Liver (tissue), 9 donors: ENCODE measurements around the gene LRRC32. TPM values are rescaled to one million over a fixed set of nuclear protein-coding genes. Genes with fewer than 3 reads are reported as not detected.
"Not testable (repeated sequence)": the region's sequence is repeated elsewhere in the genome, so short reads cannot be mapped to it uniquely, and the experiment has no call there.

ENCODE experiments used
- DNase-seq: peaks from one replicate; pipeline ENCODE4 v3.0.0-alpha.2; 2017; ENCODE audit warnings: low spot score
- H3K27ac ChIP-seq, 2 donors: one replicate each; pipeline ENCODE4 v1.7.0; 2013; ENCODE audit warnings: inconsistent platforms in 2 of 2, low read length in 2 of 2, control low read depth in 1 of 2, low read depth in 1 of 2, mild to moderate bottlenecking in 1 of 2
- H3K27me3 ChIP-seq, 4 donors: one replicate each; pipeline versions ENCODE4 v1.6.1 to v1.7.0; 2013; ENCODE audit warnings: low read length in 3 of 4, inconsistent platforms in 1 of 4, mild to moderate bottlenecking in 1 of 4, moderate library complexity in 1 of 4; ENCODE audit not compliant: control insufficient read depth in 4 of 4, insufficient read depth in 4 of 4
- H3K36me3 ChIP-seq, 4 donors: one replicate each; pipeline versions ENCODE4 v1.6.1 to v1.7.0; 2013; ENCODE audit warnings: low read length in 3 of 4, mild to moderate bottlenecking in 3 of 4, low read depth in 1 of 4, moderate library complexity in 1 of 4; ENCODE audit not compliant: control insufficient read depth in 4 of 4, insufficient read depth in 3 of 4
- H3K4me1 ChIP-seq, 4 donors: one replicate each; pipeline versions ENCODE4 v1.6.1 to v1.7.0; 2013; ENCODE audit warnings: low read length in 3 of 4, mild to moderate bottlenecking in 3 of 4, moderate library complexity in 1 of 4; ENCODE audit not compliant: control insufficient read depth in 4 of 4, insufficient read depth in 4 of 4
- H3K4me3 ChIP-seq, 3 donors: one replicate each; pipeline versions ENCODE4 v1.6.1 to v1.7.0; 2013; ENCODE audit warnings: low read length in 3 of 3, control low read depth in 1 of 3, low read depth in 1 of 3, mild to moderate bottlenecking in 1 of 3
- H3K9ac ChIP-seq, 2 donors: one replicate each; pipeline ENCODE4 v1.7.0; 2013; ENCODE audit warnings: low read length in 2 of 2, mild to moderate bottlenecking in 2 of 2, moderate library complexity in 2 of 2, control low read depth in 1 of 2, low read depth in 1 of 2
- H3K9me3 ChIP-seq, 4 donors: one replicate each; pipeline versions ENCODE4 v1.6.1 to v1.7.0; 2013; ENCODE audit warnings: low read length in 3 of 4; ENCODE audit not compliant: control insufficient read depth in 4 of 4
- RXRA ChIP-seq, 2 donors: IDR thresholded peaks; 2 replicates each; pipeline ENCODE4 v1.6.1; 2017 to 2018; ENCODE audit warnings: antibody characterized with exemption in 2 of 2, mild to moderate bottlenecking in 1 of 2
- SP1 ChIP-seq: IDR thresholded peaks from 2 replicates; pipeline ENCODE4 v1.6.1; 2018; ENCODE audit warnings: antibody characterized with exemption, mild to moderate bottlenecking
- WGBS: extraction: QIAGEN DNeasy Blood & Tissue Kit; methylation state at CpG from one replicate; pipeline ENCODE4 v1.1.7; 2013; 5-methylcytosine and 5-hydroxymethylcytosine counted together
- polyA plus RNA-seq, 2 donors: library from polyadenylated mRNA; stranded (reverse) in 1 of 2; unstranded in 1 of 2; fragments of 200-250 nt in 1 of 2; fragments of >200 nt in 1 of 2; fragmentation: Nextera tagmentation in 1 of 2; extraction: Ambion mirVana in 1 of 2; gene quantifications; one replicate each; pipeline versions ENCODE4 v1.2.1 to v1.2.3, GENCODE V29; 2013 to 2015
- total RNA-seq, 2 donors: library from RNA; depleted of rRNA; stranded (reverse); fragments of >200 nt; gene quantifications; one replicate each; pipeline ENCODE4 v1.2.3, GENCODE V29; 2014
- donor health status: healthy.
- donor health status: healthy.
- donor health status: healthy.
- donor health status: healthy.
- donor health status: healthy.

The LRRC32 gene
- total and polyA plus RNA-seq, 4 donors = 5.4 to 15.4 (median 9.3) TPM

DNA sequence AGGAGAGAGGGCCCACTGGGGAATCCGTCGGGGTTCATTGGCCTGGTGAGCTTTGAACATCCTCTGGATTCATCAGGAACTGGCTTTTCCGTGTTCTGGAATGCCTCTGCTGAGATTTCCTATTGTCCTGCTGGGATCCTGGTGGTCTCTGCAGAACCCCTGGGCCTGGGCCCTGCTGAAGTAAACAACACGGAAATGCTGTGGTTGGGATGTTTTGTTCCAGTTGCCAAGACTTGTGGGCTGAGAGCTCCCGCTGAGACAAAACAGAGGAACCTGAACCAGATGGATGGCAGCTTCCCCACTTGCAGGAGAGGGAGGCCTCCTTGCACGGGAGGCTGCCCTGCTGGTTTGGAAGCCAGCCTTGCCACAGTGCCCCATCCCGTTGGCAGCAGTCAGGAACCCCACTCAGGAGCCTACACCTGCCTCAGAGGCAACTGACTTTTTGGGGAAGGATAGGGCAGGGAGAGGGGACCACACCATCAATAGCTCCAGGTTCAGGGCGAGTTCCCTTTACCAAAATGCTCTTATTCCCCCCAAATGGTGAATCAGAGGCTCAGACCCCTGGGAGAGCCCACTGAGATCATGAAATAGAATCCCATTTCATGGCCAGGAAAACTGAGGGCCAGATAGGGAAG is 60.7 kb downstream of the LRRC32 start:
- DNase-seq = peak; percentile 22
- H3K4me3 ChIP-seq = no peak overlapping the region
- no peak for TF ChIP-seq SP1
- TF ChIP-seq RXRA (IDR thresholded peaks at IDR 0.05) = peak in 1 of 2 donors; percentile 17
- no peak overlapping the region for H3K9ac ChIP-seq
- no peaks in the 10 kb centered on the region for H3K36me3 ChIP-seq
- peaks cover 0 to 5% (median under 1%) of the 10 kb centered on the region in 4 donors for H3K4me1 ChIP-seq
- H3K27me3 ChIP-seq = no peaks in the 10 kb centered on the region
- H3K9me3 ChIP-seq = no peaks in the 10 kb centered on the region
- WGBS = 77% methylated on average over 8 of the region's 8 CpGs
- no peak overlapping the region for H3K27ac ChIP-seq

DNA sequence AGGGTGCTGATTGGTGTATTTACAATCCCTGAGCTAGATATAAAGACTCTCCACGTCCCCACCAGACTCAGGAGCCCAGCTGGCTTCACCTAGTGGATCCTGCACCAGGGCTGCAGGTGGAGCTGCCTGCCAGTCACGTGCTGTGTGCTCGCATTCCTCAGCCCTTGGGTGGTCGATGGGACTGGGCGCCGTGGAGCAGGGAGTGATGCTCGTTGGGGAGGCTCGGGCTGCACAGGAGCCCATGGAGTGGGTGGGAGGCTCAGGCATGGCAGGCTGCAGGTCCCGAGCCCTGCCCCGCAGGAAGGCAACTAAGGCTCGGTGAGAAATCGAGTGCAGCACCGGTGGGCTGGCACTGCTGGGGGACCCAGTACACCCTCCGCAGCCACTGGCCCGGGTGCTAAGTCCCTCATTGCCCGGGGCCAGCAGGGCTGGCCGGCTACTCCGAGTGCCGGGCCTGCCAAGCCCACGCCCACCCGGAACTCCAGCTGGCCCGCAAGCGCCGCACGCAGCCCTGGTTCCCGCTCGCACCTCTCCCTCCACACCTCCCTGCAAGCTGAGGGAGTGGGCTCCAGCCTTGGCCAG is 61.6 kb downstream of the LRRC32 start:
- not testable (repeated sequence) for H3K27ac ChIP-seq, DNase-seq, H3K27me3 ChIP-seq, H3K36me3 ChIP-seq, H3K9ac ChIP-seq, H3K9me3 ChIP-seq, H3K4me1 ChIP-seq, H3K4me3 ChIP-seq
- 96% methylated on average over 27 of the region's 27 CpGs for WGBS

DNA sequence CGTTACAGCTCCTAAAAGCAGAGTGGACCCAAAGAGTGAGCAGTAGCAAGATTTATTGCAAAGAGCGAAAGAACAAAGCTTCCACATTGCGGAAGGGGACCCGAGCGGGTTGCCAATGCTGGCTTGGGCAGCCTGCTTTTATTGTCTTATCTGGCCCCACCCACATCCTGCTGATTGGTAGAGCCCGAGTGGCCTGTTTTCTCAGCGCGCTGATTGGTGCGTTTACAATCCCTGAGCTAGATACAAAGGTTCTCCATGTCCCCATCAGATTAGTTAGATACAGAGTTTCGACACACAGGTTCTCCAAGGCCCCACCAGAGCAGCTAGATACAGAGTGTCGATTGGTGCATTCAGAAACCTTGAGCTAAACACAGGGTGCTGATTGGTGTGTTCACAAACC is 62.3 kb downstream of the LRRC32 start:
- not testable (repeated sequence) for H3K27me3 ChIP-seq, H3K9me3 ChIP-seq, H3K9ac ChIP-seq, H3K27ac ChIP-seq, H3K4me1 ChIP-seq, H3K36me3 ChIP-seq, H3K4me3 ChIP-seq, DNase-seq
- WGBS = 95% methylated on average over 11 of the region's 11 CpGs

Other genes with a start within 250 kb of the LRRC32 start
- gene EMSY, start 225.7 kb downstream of the LRRC32 start, total RNA-seq = 10 to 100 TPM; 11.9 to 14.8 TPM
- gene EMSY, start 225.7 kb downstream of the LRRC32 start, polyA plus RNA-seq = 1 to 10 TPM; 4.2 to 5.9 TPM
- 10 to 100 TPM in 1 of 2 donors, 1 to 10 TPM in 1; 3.3 to 33.7 TPM for gene TSKU, start 112.6 kb upstream of the LRRC32 start, total RNA-seq
- gene TSKU, start 112.6 kb upstream of the LRRC32 start, polyA plus RNA-seq = 100 to 1,000 TPM in 1 of 2 donors, 10 to 100 TPM in 1; 58.3 to 492 TPM
- gene ACER3, start 190.2 kb upstream of the LRRC32 start, total RNA-seq = 1 to 10 TPM; 3.9 to 5.9 TPM
- gene ACER3, start 190.2 kb upstream of the LRRC32 start, polyA plus RNA-seq = 1 to 10 TPM; 1.9 to 4.5 TPM